CD4-positive, alpha-beta T cell (primary cell): Measurements from ENCODE around the gene TESK2. TPM values are rescaled to one million over a fixed set of nuclear protein-coding genes. Genes with fewer than 3 reads are reported as not detected.

Experiments
- ATAC-seq: fragments of 200-7000 bp; cut with Tn5 transposase; one replicate; pipeline ENCODE4 v1.10.0; 2022; ENCODE audit warnings: mild to moderate bottlenecking; ENCODE audit not compliant: poor library complexity
- CTCF ChIA-PET: fragments of 350-600 bp; sonication (Branson Sonifier 250); formaldehyde crosslinking; loops from one replicate; lab custom pipeline; 2021; ENCODE audit warnings: antibody characterized with exemption, inconsistent platforms; lab: Charles Lee
- POLR2A ChIA-PET: fragments of 350-600 bp; sonication (Branson Sonifier 250); formaldehyde crosslinking; loops from one replicate; lab custom pipeline; 2021; ENCODE audit warnings: antibody characterized with exemption, inconsistent platforms; lab: Charles Lee
- DNase-seq, 14 experiments: peaks; one replicate each; pipeline ENCODE4 v3.0.0-alpha.2; 2013 to 2020; ENCODE audit warnings: mixed read lengths in 2 of 14
- H3K27ac ChIP-seq, 2 donors: one replicate each; pipeline versions ENCODE4 v1.5.1 to v1.7.0; 2013; ENCODE audit warnings: low read length in 2 of 2, low read depth in 1 of 2, mild to moderate bottlenecking in 1 of 2
- H3K27me3 ChIP-seq, 2 experiments: 1 replicate in 1 of 2; 2 replicates in 1 of 2; pipeline versions ENCODE4 v1.6.1 to v1.7.0; 2013; ENCODE audit warnings: low read length in 2 of 2, control low read depth in 1 of 2, mild to moderate bottlenecking in 1 of 2, moderate library complexity in 1 of 2; ENCODE audit not compliant: insufficient read depth in 2 of 2, control insufficient read depth in 1 of 2
- H3K36me3 ChIP-seq: one replicate; pipeline ENCODE4 v1.6.1; 2013; ENCODE audit warnings: low read length, control low read depth; ENCODE audit not compliant: insufficient read depth
- H3K4me1 ChIP-seq: one replicate; pipeline ENCODE4 v1.6.1; 2013; ENCODE audit warnings: low read length, control low read depth; ENCODE audit not compliant: insufficient read depth
- H3K4me3 ChIP-seq: one replicate; pipeline ENCODE4 v1.5.1; 2013; ENCODE audit warnings: mild to moderate bottlenecking, low read length, moderate library complexity
- H3K9me3 ChIP-seq, 2 experiments: 1 replicate in 1 of 2; 2 replicates in 1 of 2; pipeline versions ENCODE4 v1.6.1 to v1.7.0; 2013; ENCODE audit warnings: low read length in 2 of 2, mild to moderate bottlenecking in 2 of 2, control low read depth in 1 of 2, moderate library complexity in 1 of 2; ENCODE audit not compliant: control insufficient read depth in 1 of 2, insufficient read depth in 1 of 2
- H3K27ac Mint-ChIP-seq: one replicate; pipeline ENCODE4 v1.8.0; 2020; ENCODE audit warnings: mixed read lengths
- H3K27me3 Mint-ChIP-seq: one replicate; pipeline ENCODE4 v1.8.0; 2021; ENCODE audit warnings: mixed read lengths
- H3K36me3 Mint-ChIP-seq: one replicate; pipeline ENCODE4 v1.8.0; 2021; ENCODE audit warnings: low read depth, mixed read lengths
- H3K4me1 Mint-ChIP-seq: one replicate; pipeline ENCODE4 v1.8.0; 2021; ENCODE audit warnings: low read depth, mixed read lengths
- H3K4me3 Mint-ChIP-seq: one replicate; pipeline ENCODE4 v1.8.0; 2020; ENCODE audit warnings: mild to moderate bottlenecking, mixed read lengths
- H3K9me3 Mint-ChIP-seq: one replicate; pipeline ENCODE4 v1.8.0; 2020; ENCODE audit warnings: mixed read lengths
- CTCF ChIP-seq: fragments of 200-600 bp; IDR thresholded peaks from one replicate; pipeline ENCODE4 v1.8.0; 2022; ENCODE audit warnings: antibody characterized with exemption, mild to moderate bottlenecking
- intact Hi-C, 2 experiments: fragments of 100-400 bp; cut with DNase I in 1 of 2; cut with micrococcal nuclease in 1 of 2; formaldehyde crosslinking; loops; one replicate each; pipeline versions ENCODE4 v1.15.1 to v1.9.0; 2023 to 2025; cut with DNase I, micrococcal nuclease
- total RNA-seq, 174 experiments: library from RNA in 2 of 174; stranded (reverse) in 2 of 174; gene quantifications; one replicate each; pipeline ENCODE4 v1.2.3 and lab custom pipeline; 2021 to 2026

The TESK2 gene
- total RNA-seq, 2 experiments from 2014 or later, result 2.8 to 3.4 TPM

DNA sequence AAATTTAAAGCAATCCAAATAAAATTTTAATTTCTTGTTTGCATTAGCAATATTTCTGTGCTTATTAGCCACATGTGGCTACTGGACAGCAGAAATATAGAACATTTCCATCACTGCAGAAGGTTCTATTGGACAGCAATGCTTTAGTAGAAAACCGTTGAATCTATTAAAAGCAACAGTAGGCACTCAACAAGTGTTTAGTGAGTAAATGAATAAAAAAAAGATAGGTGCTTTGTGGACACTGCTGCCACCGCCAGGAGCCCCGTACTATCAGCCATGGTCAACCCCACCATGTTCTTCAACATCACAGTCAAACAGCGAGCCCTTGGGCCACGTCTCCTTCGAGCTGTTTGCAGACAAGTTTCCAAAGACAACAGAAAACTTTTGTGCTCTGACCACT, 76.2 kb downstream of the TESK2 start:
- Mint-ChIP-seq H3K4me3 (no peak overlapping the region), H3K4me1 (no peaks in the 10 kb centered on the region), H3K36me3 (no peaks in the 10 kb centered on the region), H3K9me3 (no peaks in the 10 kb centered on the region), H3K27me3 (no peaks in the 10 kb centered on the region), H3K27ac (no peak overlapping the region)
- Histone ChIP-seq H3K9me3 (no peaks in the 10 kb centered on the region), H3K4me3 (no peak overlapping the region), H3K36me3 (no peaks in the 10 kb centered on the region), H3K27me3 (no peaks in the 10 kb centered on the region), H3K4me1 (no peaks in the 10 kb centered on the region), H3K27ac (no peak overlapping the region)
- ATAC-seq (no peak), DNase-seq (no peak)
- intact Hi-C loops, result no loop called here
- POLR2A ChIA-PET, result no interaction called here
- no peak for TF ChIP-seq CTCF
- CTCF ChIA-PET, result no interaction called here

- no peak overlapping the region for H3K4me3 Mint-ChIP-seq
- H3K4me1 Mint-ChIP-seq, result no peaks in the 10 kb centered on the region
- intact Hi-C loops, result no loop called here
- H3K27ac Mint-ChIP-seq, result no peak overlapping the region
- DNase-seq, result no peak
- TF ChIP-seq CTCF, result no peak
- H3K9me3 ChIP-seq, result no peaks in the 10 kb centered on the region
- H3K9me3 Mint-ChIP-seq, result no peaks in the 10 kb centered on the region
- no peak overlapping the region for H3K4me3 ChIP-seq
- no peak overlapping the region for H3K27ac ChIP-seq
- ChIA-PET CTCF (no interaction called here), POLR2A (no interaction called here)
- H3K36me3 ChIP-seq, result no peaks in the 10 kb centered on the region
- H3K27me3 Mint-ChIP-seq, result no peaks in the 10 kb centered on the region
- no peak for ATAC-seq
- H3K4me1 ChIP-seq, result no peaks in the 10 kb centered on the region
- no peaks in the 10 kb centered on the region for H3K27me3 ChIP-seq
- no peaks in the 10 kb centered on the region for H3K36me3 Mint-ChIP-seq
Measured at GRCh38 chr1:45412899-45413298, 78.1 kb downstream of the TESK2 start.

DNA sequence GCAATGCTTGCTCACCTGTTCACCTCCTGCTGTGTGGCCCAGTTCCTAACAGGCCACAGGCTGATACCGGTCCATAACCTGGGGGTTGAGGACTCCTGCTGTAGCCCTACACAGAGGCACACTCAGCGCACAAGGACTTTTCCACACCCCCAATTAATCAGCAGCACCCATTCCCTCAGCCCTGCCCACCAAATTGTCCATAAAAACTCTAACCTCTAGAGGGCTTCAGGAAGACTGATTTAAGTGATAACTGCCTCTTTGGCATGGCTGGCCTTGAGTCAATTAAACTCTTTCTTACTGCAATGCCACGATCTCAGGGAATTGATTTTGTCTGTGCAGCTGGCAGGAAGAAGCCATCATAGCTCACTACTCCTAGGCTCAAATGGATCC, 79.5 kb downstream of the TESK2 start:
- no peaks in the 10 kb centered on the region for H3K9me3 ChIP-seq
- POLR2A ChIA-PET, result no interaction called here
- H3K27ac ChIP-seq, result no peak overlapping the region
- no peaks in the 10 kb centered on the region for H3K36me3 ChIP-seq
- ATAC-seq, result no peak
- H3K9me3 Mint-ChIP-seq, result no peaks in the 10 kb centered on the region
- no peak for TF ChIP-seq CTCF
- H3K27ac Mint-ChIP-seq, result no peak overlapping the region
- no peak overlapping the region for H3K4me3 ChIP-seq
- H3K36me3 Mint-ChIP-seq, result no peaks in the 10 kb centered on the region
- no peaks in the 10 kb centered on the region for H3K27me3 Mint-ChIP-seq
- no peaks in the 10 kb centered on the region for H3K27me3 ChIP-seq
- no peak for DNase-seq
- CTCF ChIA-PET, result no interaction called here
- no peak overlapping the region for H3K4me3 Mint-ChIP-seq
- H3K4me1 Mint-ChIP-seq, result no peaks in the 10 kb centered on the region
- intact Hi-C loops, result no loop called here
- H3K4me1 ChIP-seq, result no peaks in the 10 kb centered on the region
